Renal cortical epithelial cell (primary cell): ENCODE measurements around the gene SMIM13. TPM values are rescaled to one million over a fixed set of nuclear protein-coding genes. Genes with fewer than 3 reads are reported as not detected.

ENCODE experiments used
- DNase-seq: peaks from one replicate; pipeline ENCODE4 v3.0.0-alpha.2; 2011; ENCODE audit warnings: low read depth
- total RNA-seq: library from RNA; depleted of rRNA; stranded (reverse); fragments of >200 nt; gene quantifications from 2 replicates; pipeline ENCODE4 v1.2.3, GENCODE V29; 2014

Gene SMIM13
- 11.0 and 13.9 TPM in 2 replicates for total RNA-seq

GRCh38 chr6:11093626-11094410 is at the start of gene SMIM13:
Gene SMIM13 (plus strand): TSS chr6:11093834. CDS start chr6:11094314, 480 bp downstream.
- DNase-seq, result peak; percentile 95

- DNase-seq, result no peak
These were observed 49.5 kb upstream of the SMIM13 start, which contains the start of gene ELOVL2 for GRCh38 chr6:11043961-11044711. Gene ELOVL2 (minus strand): TSS chr6:11044305. CDS start chr6:11044230, 75 bp downstream.

GRCh38 chr6:11044712-11045167 is 48.9 kb upstream of the SMIM13 start:
- DNase-seq, result no peak

- DNase-seq, result peak; percentile 17
These were observed 42.9 kb upstream of the SMIM13 start for GRCh38 chr6:11050731-11051130.

- DNase-seq, result no peak
These were observed 40.3 kb upstream of the SMIM13 start for GRCh38 chr6:11053307-11053706.

GRCh38 chr6:11054722-11055121 is 38.9 kb upstream of the SMIM13 start:
- no peak for DNase-seq

- peak; percentile 35 for DNase-seq
These were observed 38.5 kb upstream of the SMIM13 start for GRCh38 chr6:11055127-11055627.

- DNase-seq, result no peak
These were observed 36.8 kb upstream of the SMIM13 start for GRCh38 chr6:11056871-11057270.

GRCh38 chr6:11058406-11058805 is 35.2 kb upstream of the SMIM13 start:
- no peak for DNase-seq

GRCh38 chr6:11062083-11062482 is 31.6 kb upstream of the SMIM13 start:
- DNase-seq, result no peak

- DNase-seq, result no peak
These were observed 30.9 kb upstream of the SMIM13 start for GRCh38 chr6:11062715-11063114.

GRCh38 chr6:11064836-11065235 is 28.8 kb upstream of the SMIM13 start:
- no peak for DNase-seq

- no peak for DNase-seq
These were observed 28.0 kb upstream of the SMIM13 start for GRCh38 chr6:11065436-11066202.

- no peak for DNase-seq
These were observed 26.9 kb upstream of the SMIM13 start for GRCh38 chr6:11066505-11067347.

- no peak for DNase-seq
These were observed 26.3 kb upstream of the SMIM13 start for GRCh38 chr6:11067348-11067747.

- no peak for DNase-seq
These were observed 23.9 kb upstream of the SMIM13 start for GRCh38 chr6:11069760-11070159.

GRCh38 chr6:11072101-11072500 is 21.5 kb upstream of the SMIM13 start:
- no peak for DNase-seq

GRCh38 chr6:11076540-11076939 is 17.1 kb upstream of the SMIM13 start:
- DNase-seq, result no peak

GRCh38 chr6:11078266-11078665 is 15.4 kb upstream of the SMIM13 start:
- no peak for DNase-seq

GRCh38 chr6:11080296-11080695 is 13.3 kb upstream of the SMIM13 start:
- peak; percentile 35 for DNase-seq

GRCh38 chr6:11083491-11083890 is 10.1 kb upstream of the SMIM13 start:
- no peak for DNase-seq
